Measurements from ENCODE around the gene IPPK.

The IPPK gene

DNA sequence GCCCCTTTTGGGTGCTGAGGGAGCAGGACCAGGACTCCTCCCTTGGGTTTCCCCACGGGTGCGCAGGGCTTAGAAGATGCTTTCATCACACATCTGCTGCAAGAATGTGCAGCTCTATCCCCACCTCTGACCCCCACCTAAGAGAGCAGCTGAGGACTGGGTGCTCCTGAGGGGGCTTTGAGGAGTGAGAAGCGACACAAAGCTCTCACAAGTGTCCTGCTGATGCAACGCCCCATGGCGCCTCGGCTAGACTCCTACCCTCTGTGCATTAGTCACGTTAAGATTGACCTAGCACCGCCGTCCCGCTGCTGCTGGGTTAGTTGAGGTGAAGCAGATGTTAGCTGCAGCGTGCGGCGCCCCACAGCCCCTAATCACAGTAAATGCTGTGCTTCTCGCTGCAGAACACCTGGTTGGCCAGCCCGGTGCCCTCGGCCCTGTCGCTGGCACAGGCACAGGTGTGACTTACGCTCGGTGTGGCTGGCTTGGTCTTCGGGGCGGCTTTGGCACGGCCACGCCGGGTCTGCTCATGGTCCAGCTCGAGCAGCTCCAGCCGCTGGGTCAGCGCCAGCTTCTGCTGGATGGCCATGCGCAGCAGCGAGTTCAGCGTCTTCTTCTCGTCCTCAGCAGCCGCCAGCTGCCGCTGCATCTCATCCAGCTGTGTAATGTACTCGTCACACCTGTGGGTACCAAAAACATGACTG is 45.0 kb upstream of the IPPK start:
- no peaks in the 10 kb centered on the region for H3K9me3 ChIP-seq (ENCODE audit: insufficient read depth, low read length, severe bottlenecking)
- TF ChIP-seq EZH2 (IDR thresholded peaks at IDR 0.05; ENCODE audit: borderline replicate concordance, low read depth, low read length, severe bottlenecking) = no peak
- TF ChIP-seq, protein P1, sequence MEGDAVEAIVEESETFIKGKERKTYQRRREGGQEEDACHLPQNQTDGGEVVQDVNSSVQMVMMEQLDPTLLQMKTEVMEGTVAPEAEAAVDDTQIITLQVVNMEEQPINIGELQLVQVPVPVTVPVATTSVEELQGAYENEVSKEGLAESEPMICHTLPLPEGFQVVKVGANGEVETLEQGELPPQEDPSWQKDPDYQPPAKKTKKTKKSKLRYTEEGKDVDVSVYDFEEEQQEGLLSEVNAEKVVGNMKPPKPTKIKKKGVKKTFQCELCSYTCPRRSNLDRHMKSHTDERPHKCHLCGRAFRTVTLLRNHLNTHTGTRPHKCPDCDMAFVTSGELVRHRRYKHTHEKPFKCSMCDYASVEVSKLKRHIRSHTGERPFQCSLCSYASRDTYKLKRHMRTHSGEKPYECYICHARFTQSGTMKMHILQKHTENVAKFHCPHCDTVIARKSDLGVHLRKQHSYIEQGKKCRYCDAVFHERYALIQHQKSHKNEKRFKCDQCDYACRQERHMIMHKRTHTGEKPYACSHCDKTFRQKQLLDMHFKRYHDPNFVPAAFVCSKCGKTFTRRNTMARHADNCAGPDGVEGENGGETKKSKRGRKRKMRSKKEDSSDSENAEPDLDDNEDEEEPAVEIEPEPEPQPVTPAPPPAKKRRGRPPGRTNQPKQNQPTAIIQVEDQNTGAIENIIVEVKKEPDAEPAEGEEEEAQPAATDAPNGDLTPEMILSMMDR (IDR thresholded peaks at IDR 0.05; ENCODE audit: borderline replicate concordance, extremely low read depth, low read length, poor library complexity, severe bottlenecking) = no peak
- no peak overlapping the region for H3K27ac ChIP-seq (ENCODE audit: low read length)
- H3K4me2 ChIP-seq (ENCODE audit: insufficient read depth, low read length) = no peak overlapping the region
- H3K27me3 ChIP-seq (ENCODE audit: insufficient read depth, low read length, poor library complexity) = no peaks in the 10 kb centered on the region
- peaks cover 95% of the 10 kb centered on the region for H3K36me3 ChIP-seq (ENCODE audit: insufficient read depth, low read length)
- no peaks in the 10 kb centered on the region for H3K4me1 ChIP-seq (ENCODE audit: insufficient read depth, low read length)
- no peak overlapping the region for H2AFZ ChIP-seq (ENCODE audit: low read depth, low read length)
- no peak for ATAC-seq (ENCODE audit: insufficient read depth, low read depth)
- H3K9ac ChIP-seq (ENCODE audit: low read depth, low read length) = no peak overlapping the region
- no peak overlapping the region for H3K4me3 ChIP-seq (ENCODE audit: low read depth in 1 of 2, low read length in 2 of 2)
- H4K20me1 ChIP-seq (ENCODE audit: insufficient read depth, low read length) = peaks cover 17% of the 10 kb centered on the region; the same call in 1 of the 2 replicates
- DNase-seq = no peak
- no peaks in the 10 kb centered on the region for H3K79me2 ChIP-seq (ENCODE audit: insufficient read depth, low read length)

DNA sequence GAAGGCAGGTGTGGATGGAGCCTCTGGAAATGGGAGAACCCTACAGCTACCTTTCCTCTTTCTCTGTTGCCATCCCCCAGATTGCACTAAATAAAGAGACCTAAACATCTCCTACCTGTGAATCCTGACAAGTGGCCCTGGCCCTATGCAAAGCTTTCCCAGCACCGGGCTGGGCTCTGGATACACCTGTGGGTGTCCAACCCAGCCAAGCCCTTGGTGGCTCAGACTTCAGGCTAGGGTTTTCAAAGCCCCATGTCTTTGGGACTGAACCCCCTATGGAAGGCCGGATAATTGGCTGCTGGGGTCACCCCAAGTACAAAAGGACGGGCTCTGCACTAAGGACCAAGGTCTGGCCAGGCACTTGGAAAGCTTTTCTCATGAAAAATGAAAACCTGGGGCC is 44.1 kb upstream of the IPPK start:
- ATAC-seq (ENCODE audit: insufficient read depth, low read depth) (no peak), DNase-seq (no peak)
- TF ChIP-seq EZH2 (IDR thresholded peaks at IDR 0.05; ENCODE audit: borderline replicate concordance, low read depth, low read length, severe bottlenecking) = no peak
- TF ChIP-seq, protein P1 (IDR thresholded peaks at IDR 0.05; ENCODE audit: borderline replicate concordance, extremely low read depth, low read length, poor library complexity, severe bottlenecking) = no peak

DNA sequence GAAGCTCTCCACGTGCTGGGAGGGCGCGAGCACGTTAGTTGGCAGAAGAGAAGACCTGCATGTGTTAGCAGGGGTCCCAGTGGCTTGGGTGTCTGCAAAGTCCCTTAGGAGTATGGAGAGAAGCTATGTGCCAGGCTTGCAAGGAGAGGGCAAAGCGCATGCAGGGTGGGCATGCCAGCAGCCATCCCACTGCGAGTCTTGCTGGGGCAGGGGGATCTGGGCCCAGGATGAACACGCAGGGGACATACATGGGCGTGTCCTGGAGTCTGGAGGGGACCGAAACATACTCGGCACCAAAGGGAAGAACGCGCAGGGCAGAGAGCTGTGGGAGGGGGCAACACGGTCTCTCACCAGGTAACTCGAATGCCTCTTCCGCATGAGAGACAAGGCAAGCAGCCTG is 43.6 kb upstream of the IPPK start:
- Histone ChIP-seq H3K9me3 (ENCODE audit: insufficient read depth, low read length, severe bottlenecking) (no peaks in the 10 kb centered on the region), H3K79me2 (ENCODE audit: insufficient read depth, low read length) (no peaks in the 10 kb centered on the region), H3K4me3 (ENCODE audit: low read depth in 1 of 2, low read length in 2 of 2) (no peak overlapping the region), H3K27ac (ENCODE audit: low read length) (no peak overlapping the region), H3K9ac (ENCODE audit: low read depth, low read length) (no peak overlapping the region), H2AFZ (ENCODE audit: low read depth, low read length) (no peak overlapping the region), H3K4me2 (ENCODE audit: insufficient read depth, low read length) (no peak overlapping the region), H4K20me1 (ENCODE audit: insufficient read depth, low read length) (peaks cover 17% of the 10 kb centered on the region; the same call in 1 of the 2 replicates), H3K4me1 (ENCODE audit: insufficient read depth, low read length) (no peaks in the 10 kb centered on the region), H3K36me3 (ENCODE audit: insufficient read depth, low read length) (peaks cover 90% of the 10 kb centered on the region), H3K27me3 (ENCODE audit: insufficient read depth, low read length, poor library complexity) (no peaks in the 10 kb centered on the region)
- TF ChIP-seq EZH2 (IDR thresholded peaks at IDR 0.05; ENCODE audit: borderline replicate concordance, low read depth, low read length, severe bottlenecking) = no peak
- TF ChIP-seq, protein P1 (IDR thresholded peaks at IDR 0.05; ENCODE audit: borderline replicate concordance, extremely low read depth, low read length, poor library complexity, severe bottlenecking) = no peak
- ATAC-seq (ENCODE audit: insufficient read depth, low read depth) = no peak
- no peak for DNase-seq

More for the DNA sequence above, 44.1 kb upstream of the IPPK start:
- peaks cover 17% of the 10 kb centered on the region; the same call in 1 of the 2 replicates for H4K20me1 ChIP-seq (ENCODE audit: insufficient read depth, low read length)
- no peak overlapping the region for H2AFZ ChIP-seq (ENCODE audit: low read depth, low read length)
- H3K36me3 ChIP-seq (ENCODE audit: insufficient read depth, low read length) = peaks cover 95% of the 10 kb centered on the region
- H3K79me2 ChIP-seq (ENCODE audit: insufficient read depth, low read length) = no peaks in the 10 kb centered on the region
- no peak overlapping the region for H3K27ac ChIP-seq (ENCODE audit: low read length)
- no peak overlapping the region for H3K9ac ChIP-seq (ENCODE audit: low read depth, low read length)
- no peaks in the 10 kb centered on the region for H3K4me1 ChIP-seq (ENCODE audit: insufficient read depth, low read length)
- H3K27me3 ChIP-seq (ENCODE audit: insufficient read depth, low read length, poor library complexity) = no peaks in the 10 kb centered on the region
- no peak overlapping the region for H3K4me3 ChIP-seq (ENCODE audit: low read depth in 1 of 2, low read length in 2 of 2)
- H3K9me3 ChIP-seq (ENCODE audit: insufficient read depth, low read length, severe bottlenecking) = no peaks in the 10 kb centered on the region
- no peak overlapping the region for H3K4me2 ChIP-seq (ENCODE audit: insufficient read depth, low read length)
